ENCODE data around the gene MORN1. TPM values are rescaled to one million over a fixed set of nuclear protein-coding genes. Genes with fewer than 3 reads are reported as not detected.

MORN1 gene
- polyA plus RNA-seq, 1 donor, result 6.7 TPM

DNA sequence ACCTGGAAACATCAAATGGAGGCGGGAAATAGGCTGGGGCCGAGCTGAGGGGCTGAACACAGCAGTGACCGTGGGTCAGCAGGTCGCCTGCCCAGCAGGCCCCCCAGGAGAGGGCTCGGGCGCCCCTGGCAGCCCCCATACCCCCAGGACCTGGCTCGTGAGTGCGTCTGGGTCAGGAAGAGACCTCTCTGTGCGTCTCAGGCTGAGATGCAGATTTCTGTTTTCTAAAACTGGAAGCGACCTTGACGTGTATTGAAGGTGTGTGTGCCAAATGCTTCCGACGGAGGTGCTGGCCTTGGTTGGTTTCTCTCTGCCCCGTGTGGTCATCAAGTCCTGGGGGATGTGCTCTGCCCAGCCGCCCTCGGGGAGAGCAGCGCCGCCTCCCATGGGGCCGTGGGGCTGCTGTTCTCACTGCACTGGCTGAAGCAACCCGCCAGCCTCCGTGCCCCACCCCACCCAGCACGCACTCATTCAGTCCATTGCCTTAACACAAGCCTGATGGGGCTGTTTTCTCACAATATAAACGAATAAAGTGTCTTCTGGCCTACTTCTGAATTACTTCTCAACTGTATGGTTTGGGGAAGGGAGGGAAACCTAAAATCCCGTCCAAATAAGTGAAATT is 13.6 kb upstream of the MORN1 start:
- no peak for DNase-seq (ENCODE audit: low read depth)

- no peak for DNase-seq (ENCODE audit: low read depth)
Measured at GRCh38 chr1:2404142-2404889, 13.0 kb upstream of the MORN1 start.

DNA sequence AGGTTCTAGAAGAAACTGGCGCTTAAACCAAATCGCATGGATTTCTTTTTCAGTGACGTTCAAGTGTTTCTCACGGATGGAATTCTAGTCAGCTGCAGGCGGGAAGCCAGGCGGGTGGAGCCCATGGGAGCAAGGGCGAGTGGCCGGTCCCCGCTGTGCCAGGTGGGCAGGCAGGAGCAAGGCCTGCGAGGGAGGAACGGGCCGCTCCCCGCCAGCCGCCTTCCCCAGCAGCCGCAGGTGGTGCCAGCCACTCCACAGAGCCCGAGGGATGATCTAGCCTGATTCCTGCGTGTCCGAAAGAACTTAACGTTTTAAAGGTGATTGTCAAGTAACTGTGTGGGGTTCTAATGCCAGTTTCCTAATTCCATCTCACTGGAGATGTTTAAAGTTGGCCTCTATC is 11.9 kb upstream of the MORN1 start:
- DNase-seq (ENCODE audit: low read depth), result no peak

- DNase-seq (ENCODE audit: low read depth), result no peak
Measured at GRCh38 chr1:2402420-2402819, 11.1 kb upstream of the MORN1 start.

- no peak for DNase-seq (ENCODE audit: low read depth)
Measured at GRCh38 chr1:2400950-2401649, 9.7 kb upstream of the MORN1 start.

- DNase-seq (ENCODE audit: low read depth), result no peak
Measured at GRCh38 chr1:2400576-2400909, 9.2 kb upstream of the MORN1 start.

DNA sequence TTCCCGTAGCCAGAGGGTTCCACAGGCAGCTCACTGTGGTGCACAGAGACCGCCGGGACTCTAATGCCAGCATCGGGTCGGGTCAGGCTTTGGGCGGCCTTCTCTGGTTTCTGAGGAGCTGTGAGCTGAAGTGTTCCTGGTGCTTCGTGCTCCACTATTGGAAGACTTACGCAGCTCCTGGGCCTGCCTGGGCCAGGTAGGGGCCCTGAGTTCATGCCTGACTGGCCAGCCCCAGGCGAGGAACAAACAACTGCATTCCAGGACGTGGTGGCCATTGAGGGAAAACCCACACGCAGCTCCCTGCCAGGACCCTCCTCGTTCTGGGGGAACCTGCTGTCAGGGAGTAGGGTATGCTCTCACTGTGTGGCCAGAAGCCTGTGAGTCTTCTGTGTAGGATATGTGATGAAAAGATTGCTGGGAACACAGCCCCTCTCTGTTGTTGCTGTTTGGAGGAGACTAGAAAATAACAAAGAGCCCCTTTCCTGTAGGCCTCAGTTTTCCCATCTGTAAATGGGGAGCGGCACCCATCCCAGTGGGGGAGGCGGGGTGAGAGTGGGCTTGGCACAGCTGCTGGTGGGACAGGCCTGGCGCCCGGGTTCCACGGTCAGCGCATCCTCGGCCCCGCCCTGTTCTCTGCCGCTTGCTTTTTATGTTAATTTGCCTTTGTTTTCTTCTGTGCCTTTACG is 8.7 kb upstream of the MORN1 start:
- no peak for DNase-seq (ENCODE audit: low read depth)

- DNase-seq (ENCODE audit: low read depth), result no peak
Measured at GRCh38 chr1:2398871-2399270, 7.5 kb upstream of the MORN1 start.

DNA sequence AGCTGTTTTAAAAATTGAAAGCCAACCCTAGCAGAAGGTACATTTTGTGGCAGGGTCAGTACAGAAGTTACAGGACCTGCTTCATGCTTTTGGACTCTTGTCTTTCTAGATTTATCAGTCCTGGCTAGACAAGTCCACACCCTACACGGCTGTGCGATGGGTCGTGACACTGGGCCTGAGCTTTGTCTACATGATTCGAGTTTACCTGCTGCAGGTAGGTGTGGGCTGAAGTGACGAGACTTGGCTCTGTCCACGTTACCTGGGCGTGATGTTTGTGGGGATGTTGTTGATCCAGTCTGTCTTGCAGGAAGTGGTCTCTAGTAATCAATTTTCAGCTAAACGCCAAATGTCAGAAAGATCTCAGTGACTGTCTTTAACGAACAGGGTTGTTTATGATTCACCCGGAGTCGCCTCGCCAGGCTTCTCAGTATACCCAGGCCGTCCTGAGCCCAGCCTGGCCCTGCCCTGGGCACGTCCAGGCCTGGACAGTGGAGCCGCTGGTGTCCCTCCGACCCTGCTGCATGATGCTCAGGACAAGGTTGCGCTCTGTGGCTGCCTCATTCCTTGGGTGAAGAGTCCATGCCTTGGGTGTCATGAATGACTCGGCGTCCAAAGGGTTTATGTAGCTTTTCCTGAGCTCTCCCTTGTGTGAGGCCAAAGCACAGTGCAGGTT is 5.8 kb upstream of the MORN1 start:
- DNase-seq (ENCODE audit: low read depth), result no peak

DNA sequence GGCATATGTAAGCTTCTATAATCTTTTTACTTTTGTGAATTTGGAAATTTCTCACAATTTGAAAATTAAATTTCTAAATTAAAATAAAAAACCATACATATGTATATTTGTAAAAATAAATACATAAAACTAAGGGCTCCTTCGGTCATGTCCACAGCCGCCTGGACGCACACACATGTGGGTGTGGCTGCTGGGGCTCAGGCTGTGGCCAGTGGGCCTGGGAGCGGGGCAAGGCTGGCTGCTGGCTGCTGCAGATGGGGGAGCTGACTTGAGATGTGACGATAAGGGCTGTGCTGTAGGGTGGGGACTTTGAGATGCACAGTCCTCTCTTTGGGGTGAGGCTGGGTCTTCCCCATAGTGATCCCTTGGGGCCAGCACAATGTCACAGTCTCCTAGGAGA is 5.1 kb upstream of the MORN1 start:
- no peak for DNase-seq (ENCODE audit: low read depth)

DNA sequence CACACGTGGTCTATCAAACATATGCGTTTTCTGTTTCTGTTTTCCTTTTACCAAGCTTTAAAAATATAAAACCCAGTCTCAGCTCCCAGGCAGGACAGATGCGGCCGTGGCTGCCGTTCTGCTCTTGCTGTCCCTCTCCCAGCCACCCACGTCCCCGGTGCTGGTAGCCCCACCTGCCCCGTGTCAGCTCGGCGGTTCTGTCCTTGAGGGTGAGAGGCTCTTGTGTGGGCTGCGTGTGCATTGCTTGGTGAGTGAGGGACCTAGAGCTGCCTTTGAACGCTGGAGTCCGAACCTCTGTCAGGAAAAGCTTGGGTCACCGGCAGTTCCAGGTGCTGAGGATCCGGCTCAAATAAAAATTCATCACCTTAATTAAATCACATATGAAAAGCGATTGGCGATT is 4.7 kb upstream of the MORN1 start:
- no peak for DNase-seq (ENCODE audit: low read depth)

- DNase-seq (ENCODE audit: low read depth), result no peak
Measured at GRCh38 chr1:2395245-2395644, 3.9 kb upstream of the MORN1 start.

- no peak for DNase-seq (ENCODE audit: low read depth)
Measured at GRCh38 chr1:2394761-2395160, 3.4 kb upstream of the MORN1 start.

DNA sequence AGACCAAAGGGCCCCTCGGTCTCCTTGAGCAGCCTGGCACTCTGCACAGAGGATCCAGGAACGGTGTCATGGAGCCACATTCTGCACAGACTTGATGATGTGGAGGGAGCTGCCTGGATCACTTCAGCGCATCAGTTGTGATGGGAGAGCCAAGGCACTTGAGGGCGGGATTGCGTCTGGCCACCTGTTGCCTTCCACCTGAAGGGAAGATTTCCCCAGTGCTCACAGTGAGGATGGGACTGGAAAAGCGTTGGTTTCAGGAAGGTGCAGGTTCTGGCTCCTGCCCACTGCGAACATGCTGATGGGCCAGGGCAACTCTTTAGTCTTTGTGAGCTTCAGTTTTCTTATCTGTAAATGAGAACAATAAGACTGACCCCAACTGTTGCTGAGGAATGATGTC is 2.9 kb upstream of the MORN1 start:
- no peak for DNase-seq (ENCODE audit: low read depth)

- DNase-seq (ENCODE audit: low read depth), result no peak
Measured at GRCh38 chr1:2393471-2393877, 2.1 kb upstream of the MORN1 start.

DNA sequence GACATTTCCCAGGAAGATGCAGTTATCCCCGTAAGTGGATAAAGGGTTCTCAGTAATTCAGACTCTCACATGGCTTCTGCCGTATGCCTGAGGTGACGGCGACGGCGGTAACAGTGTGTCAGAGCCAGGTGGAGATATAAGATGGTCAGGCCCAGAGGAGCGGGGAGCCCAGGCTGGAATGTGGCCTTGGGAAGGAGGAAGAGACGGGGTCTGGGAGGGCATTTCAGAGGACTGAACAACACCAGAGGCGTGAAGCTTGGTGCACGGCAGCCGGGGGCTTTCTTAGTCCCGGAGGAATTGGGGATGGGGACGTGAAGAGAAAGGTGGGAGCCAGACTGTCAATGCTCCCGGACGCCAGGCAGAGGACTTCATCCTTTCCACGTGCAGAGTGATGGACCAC is 1.3 kb upstream of the MORN1 start:
- DNase-seq (ENCODE audit: low read depth), result no peak

- no peak for DNase-seq (ENCODE audit: low read depth)
Measured at GRCh38 chr1:2391931-2392509, 666 bp upstream of the MORN1 start.

- DNase-seq (ENCODE audit: low read depth), result no peak
Measured at GRCh38 chr1:2389644-2390043, 1.7 kb downstream of the MORN1 start.

GRCh38 chr1:2388004-2388913 is 3.1 kb downstream of the MORN1 start:
- no peak for DNase-seq (ENCODE audit: low read depth)
